Gastrocnemius medialis (tissue), 4 donors: ENCODE measurements around the gene ACP6.

Experiments
- CTCF ChIP-seq, 5 experiments: fragments of 450-650 bp in 3 of 5; fragments of 200-600 bp in 2 of 5; sonication (generic) in 2 of 5; IDR thresholded peaks in 4 of 5; conservative IDR thresholded peaks in 1 of 5; 1 replicate in 4 of 5; 2 replicates in 1 of 5; pipeline ENCODE4 v1.5.1; 2016 to 2019; ENCODE audit warnings: antibody characterized with exemption in 5 of 5, mild to moderate bottlenecking in 3 of 5, moderate library complexity in 3 of 5
- POLR2A ChIP-seq, 2 donors: fragments of 450-650 bp; IDR thresholded peaks; one replicate each; pipeline ENCODE4 v1.6.1; 2017; ENCODE audit warnings: antibody characterized with exemption in 2 of 2, mild to moderate bottlenecking in 2 of 2, moderate library complexity in 2 of 2

GRCh38 chr1:147717051-147717705 is 46.9 kb upstream of the ACP6 start:
- TF ChIP-seq CTCF (IDR thresholded peaks at IDR 0.05 in 4 of 5, conservative IDR thresholded peaks at IDR 0.05 in 1 of 5) = no peak
- no peak for TF ChIP-seq POLR2A (IDR thresholded peaks at IDR 0.05)
